DND-41 (cell line): ENCODE measurements around the gene TLE1.

Experiments used
- EZH2 ChIP-seq: IDR thresholded peaks from 3 replicates; pipeline ENCODE4 v1.6.1; 2012; ENCODE audit warnings: borderline replicate concordance, low read depth, mild to moderate bottlenecking, moderate library complexity, low read length, inconsistent platforms; ENCODE audit not compliant: severe bottlenecking
- TF ChIP-seq, protein P1 (sequence below): IDR thresholded peaks from 2 replicates; pipeline ENCODE4 v1.5.1; 2012; ENCODE audit warnings: borderline replicate concordance, low read length, moderate library complexity, mild to moderate bottlenecking; ENCODE audit not compliant: poor library complexity, severe bottlenecking; ENCODE audit errors: extremely low read depth

DNA sequence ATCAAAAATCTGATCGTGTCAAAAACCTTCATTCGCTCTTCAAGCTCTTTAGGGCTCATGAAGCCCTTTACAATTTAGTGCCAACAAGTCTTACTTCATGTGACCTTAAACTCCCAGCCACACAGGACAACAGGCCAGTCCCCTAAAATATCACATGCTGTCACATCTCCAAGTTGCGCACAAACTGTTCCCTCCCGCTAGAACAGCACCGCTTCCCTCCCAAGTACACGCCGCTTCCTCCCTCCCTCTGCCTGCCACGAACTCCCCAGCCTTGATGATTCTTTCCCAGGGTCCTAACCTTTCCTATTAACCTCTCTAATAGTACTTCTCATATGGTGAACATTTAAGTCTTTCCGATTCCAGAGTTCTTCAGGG, 91.2 kb downstream of the TLE1 start:
- TF ChIP-seq, protein P1, sequence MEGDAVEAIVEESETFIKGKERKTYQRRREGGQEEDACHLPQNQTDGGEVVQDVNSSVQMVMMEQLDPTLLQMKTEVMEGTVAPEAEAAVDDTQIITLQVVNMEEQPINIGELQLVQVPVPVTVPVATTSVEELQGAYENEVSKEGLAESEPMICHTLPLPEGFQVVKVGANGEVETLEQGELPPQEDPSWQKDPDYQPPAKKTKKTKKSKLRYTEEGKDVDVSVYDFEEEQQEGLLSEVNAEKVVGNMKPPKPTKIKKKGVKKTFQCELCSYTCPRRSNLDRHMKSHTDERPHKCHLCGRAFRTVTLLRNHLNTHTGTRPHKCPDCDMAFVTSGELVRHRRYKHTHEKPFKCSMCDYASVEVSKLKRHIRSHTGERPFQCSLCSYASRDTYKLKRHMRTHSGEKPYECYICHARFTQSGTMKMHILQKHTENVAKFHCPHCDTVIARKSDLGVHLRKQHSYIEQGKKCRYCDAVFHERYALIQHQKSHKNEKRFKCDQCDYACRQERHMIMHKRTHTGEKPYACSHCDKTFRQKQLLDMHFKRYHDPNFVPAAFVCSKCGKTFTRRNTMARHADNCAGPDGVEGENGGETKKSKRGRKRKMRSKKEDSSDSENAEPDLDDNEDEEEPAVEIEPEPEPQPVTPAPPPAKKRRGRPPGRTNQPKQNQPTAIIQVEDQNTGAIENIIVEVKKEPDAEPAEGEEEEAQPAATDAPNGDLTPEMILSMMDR, result no peak
- TF ChIP-seq EZH2, result no peak
